Activated CD4-positive, alpha-beta memory T cell treated with anti-CD3 and anti-CD28 coated beads, Interleukin-2, amount 10 ng/mL, durations not matched to agents 7 days and 5 days (primary cell): ENCODE results near the gene MAP3K2. TPM values are rescaled to one million over a fixed set of nuclear protein-coding genes. Genes with fewer than 3 reads are reported as not detected.
"Not testable (repeated sequence)": the region's sequence is repeated elsewhere in the genome, so short reads cannot be mapped to it uniquely, and the experiment has no call there.

ENCODE experiments used
- CTCF ChIA-PET: fragments of 350-600 bp; sonication (Branson Sonifier 250); formaldehyde crosslinking; loops from one replicate; lab custom pipeline; 2021; ENCODE audit warnings: antibody characterized with exemption, inconsistent platforms; lab: Charles Lee
- POLR2A ChIA-PET: fragments of 350-600 bp; sonication (Branson Sonifier 250); formaldehyde crosslinking; loops from one replicate; lab custom pipeline; 2021; ENCODE audit warnings: antibody characterized with exemption; lab: Charles Lee
- DNase-seq: peaks from one replicate; pipeline ENCODE4 v3.0.0-alpha.2; 2020
- H3K27ac Mint-ChIP-seq: one replicate; pipeline ENCODE4 v1.8.0; 2021; ENCODE audit warnings: mild to moderate bottlenecking, mixed read lengths
- H3K27me3 Mint-ChIP-seq: one replicate; pipeline ENCODE4 v1.8.0; 2021; ENCODE audit warnings: mixed read lengths
- H3K36me3 Mint-ChIP-seq: one replicate; pipeline ENCODE4 v1.8.0; 2021; ENCODE audit warnings: low read depth, mixed read lengths
- H3K4me1 Mint-ChIP-seq: one replicate; pipeline ENCODE4 v1.8.0; 2021; ENCODE audit warnings: mixed read lengths
- H3K4me3 Mint-ChIP-seq: one replicate; pipeline ENCODE4 v1.8.0; 2021; ENCODE audit warnings: mild to moderate bottlenecking, mixed read lengths
- H3K9me3 Mint-ChIP-seq: one replicate; pipeline ENCODE4 v1.8.0; 2021; ENCODE audit warnings: mixed read lengths
- total RNA-seq, 2 experiments: library from RNA; stranded (reverse); gene quantifications; one replicate each; pipeline ENCODE4 v1.2.3, GENCODE V29; 2021

Gene MAP3K2
- total RNA-seq, 2 experiments from 2014 or later, result 56.2 to 59.6 TPM

DNA sequence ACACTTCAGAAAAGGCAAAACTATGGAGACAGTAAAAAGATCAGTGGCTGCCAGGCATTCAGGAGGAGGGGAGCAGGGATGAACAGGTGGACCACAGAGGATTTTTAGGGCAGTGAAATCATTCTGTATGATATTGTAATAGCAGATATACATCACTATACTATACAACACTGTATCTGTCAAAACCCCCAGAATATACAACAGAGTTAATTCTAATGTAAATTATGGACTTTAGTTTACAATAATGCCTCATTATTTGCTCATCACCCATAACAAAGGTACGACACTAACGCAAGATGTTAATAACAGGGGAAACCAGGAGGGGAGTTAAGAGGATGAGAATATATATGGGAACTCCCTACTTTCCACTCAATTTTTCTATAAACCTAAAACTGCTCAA lies 28.8 kb downstream of the MAP3K2 start:
- ChIA-PET CTCF (no interaction called here), POLR2A (no interaction called here)
- Mint-ChIP-seq H3K27me3 (no peaks in the 10 kb centered on the region), H3K27ac (no peak overlapping the region), H3K36me3 (no peaks in the 10 kb centered on the region), H3K9me3 (no peaks in the 10 kb centered on the region), H3K4me1 (peaks cover 11% of the 10 kb centered on the region), H3K4me3 (no peak overlapping the region)
- no peak for DNase-seq

- DNase-seq, result no peak
- Mint-ChIP-seq H3K4me1 (peaks cover 11% of the 10 kb centered on the region), H3K27ac (no peak overlapping the region), H3K9me3 (no peaks in the 10 kb centered on the region), H3K4me3 (no peak overlapping the region), H3K36me3 (no peaks in the 10 kb centered on the region), H3K27me3 (no peaks in the 10 kb centered on the region)
- POLR2A ChIA-PET, result no interaction called here
- CTCF ChIA-PET, result no interaction called here
These were observed 29.7 kb downstream of the MAP3K2 start for GRCh38 chr2:127358044-127358443.

- Mint-ChIP-seq H3K27me3 (no peaks in the 10 kb centered on the region), H3K4me3 (no peak overlapping the region), H3K27ac (no peak overlapping the region), H3K36me3 (no peaks in the 10 kb centered on the region), H3K4me1 (peaks cover 11% of the 10 kb centered on the region), H3K9me3 (no peaks in the 10 kb centered on the region)
- ChIA-PET POLR2A (no interaction called here), CTCF (interaction anchor here (0.7 to 1.3 kb wide), 2 partner anchors 17 to 122 kb away, joined by 3 read pairs; no protein-coding TSS in a partner anchor)
- no peak for DNase-seq
These were observed 30.2 kb downstream of the MAP3K2 start for GRCh38 chr2:127357591-127357990.

- ChIA-PET CTCF (interaction anchor here (1.0 to 1.3 kb wide), 3 partner anchors 18 to 126 kb away, joined by 3 to 5 read pairs (median 3); no protein-coding TSS in a partner anchor), POLR2A (no interaction called here)
- no peak for DNase-seq
- H3K9me3 Mint-ChIP-seq, result peaks cover 2% of the 10 kb centered on the region
- H3K27ac Mint-ChIP-seq, result no peak overlapping the region
- no peak overlapping the region for H3K4me3 Mint-ChIP-seq
- no peaks in the 10 kb centered on the region for H3K27me3 Mint-ChIP-seq
- H3K4me1 Mint-ChIP-seq, result peaks cover 11% of the 10 kb centered on the region
- no peaks in the 10 kb centered on the region for H3K36me3 Mint-ChIP-seq
These were observed 31.2 kb downstream of the MAP3K2 start for GRCh38 chr2:127356531-127356930.

GRCh38 chr2:127355407-127356008 lies 32.3 kb downstream of the MAP3K2 start:
- POLR2A ChIA-PET, result interaction anchor here (0.6 kb wide), 1 partner anchor 11 kb away, joined by 3 read pairs; no protein-coding TSS in a partner anchor
- CTCF ChIA-PET, result interaction anchor here (1.2 kb wide), 1 partner anchor 124 kb away, joined by 5 read pairs; no protein-coding TSS in a partner anchor
- Mint-ChIP-seq H3K4me3 (no peak overlapping the region), H3K36me3 (no peaks in the 10 kb centered on the region), H3K27ac (no peak overlapping the region), H3K27me3 (no peaks in the 10 kb centered on the region), H3K4me1 (peaks cover 11% of the 10 kb centered on the region), H3K9me3 (peaks cover 2% of the 10 kb centered on the region)
- peak; percentile 35 for DNase-seq

DNA sequence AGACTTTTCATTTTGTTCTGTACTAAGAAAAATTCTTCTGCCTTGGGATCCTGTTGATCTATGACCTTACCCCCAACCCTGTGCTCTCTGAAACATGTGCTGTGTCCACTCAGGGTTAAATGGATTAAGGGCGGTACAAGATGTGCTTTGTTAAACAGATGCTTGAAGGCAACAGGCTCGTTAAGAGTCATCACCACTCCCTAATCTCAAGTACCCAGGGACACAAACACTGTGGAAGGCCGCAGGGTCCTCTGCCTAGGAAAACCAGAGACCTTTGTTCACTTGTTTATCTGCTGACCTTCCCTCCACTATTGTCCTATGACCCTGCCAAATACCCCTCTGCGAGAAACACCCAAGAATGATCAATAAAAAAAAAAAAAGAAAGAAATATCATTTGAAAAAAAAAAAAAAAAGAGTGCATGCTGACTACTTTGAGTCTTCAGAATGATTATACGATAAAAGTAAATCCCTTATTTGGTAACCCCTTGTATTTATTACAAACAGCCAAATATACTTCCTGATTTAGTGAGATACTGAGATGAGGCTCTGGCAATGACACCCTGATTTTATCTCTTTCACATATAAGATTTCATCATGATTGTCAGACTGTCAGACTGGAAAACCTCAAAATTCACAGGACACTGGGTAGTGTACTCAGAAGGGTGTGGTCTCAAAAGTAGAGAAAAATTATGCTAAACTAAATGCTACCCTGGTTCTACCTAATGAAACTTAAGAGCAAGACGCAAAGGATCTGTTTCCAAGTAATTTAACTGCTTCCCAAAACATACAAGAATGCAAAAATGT lies 33.7 kb downstream of the MAP3K2 start:
- H3K36me3 Mint-ChIP-seq, H3K4me3 Mint-ChIP-seq, DNase-seq, H3K9me3 Mint-ChIP-seq, POLR2A ChIA-PET, H3K27me3 Mint-ChIP-seq, CTCF ChIA-PET, H3K27ac Mint-ChIP-seq: not testable (repeated sequence)
- H3K4me1 Mint-ChIP-seq, result peaks cover 14% of the 10 kb centered on the region

- DNase-seq, CTCF ChIA-PET, H3K4me3 Mint-ChIP-seq: not testable (repeated sequence)
These were observed 34.6 kb downstream of the MAP3K2 start for GRCh38 chr2:127353223-127353622.

GRCh38 chr2:127351603-127352002 lies 36.2 kb downstream of the MAP3K2 start:
- no peak overlapping the region for H3K4me3 Mint-ChIP-seq
- H3K4me1 Mint-ChIP-seq, result peaks cover 19% of the 10 kb centered on the region
- ChIA-PET CTCF (no interaction called here), POLR2A (no interaction called here)
- H3K27ac Mint-ChIP-seq, result no peak overlapping the region
- H3K27me3 Mint-ChIP-seq, result no peaks in the 10 kb centered on the region
- no peak for DNase-seq
- peaks cover 2% of the 10 kb centered on the region for H3K9me3 Mint-ChIP-seq
- H3K36me3 Mint-ChIP-seq, result no peaks in the 10 kb centered on the region

More at GRCh38 chr2:127353223-127353622, 34.6 kb downstream of the MAP3K2 start:
- peaks cover 17% of the 10 kb centered on the region for H3K4me1 Mint-ChIP-seq
- H3K27me3 Mint-ChIP-seq, H3K27ac Mint-ChIP-seq, POLR2A ChIA-PET, H3K9me3 Mint-ChIP-seq, H3K36me3 Mint-ChIP-seq: not testable (repeated sequence)

GRCh38 chr2:127348426-127349000 lies 39.3 kb downstream of the MAP3K2 start:
- H3K9me3 Mint-ChIP-seq, result peaks cover 2% of the 10 kb centered on the region
- ChIA-PET CTCF (no interaction called here), POLR2A (no interaction called here)
- no peak for DNase-seq
- peaks cover 8% of the 10 kb centered on the region for H3K36me3 Mint-ChIP-seq
- H3K4me3 Mint-ChIP-seq, result no peak overlapping the region
- H3K4me1 Mint-ChIP-seq, result peaks cover 10% of the 10 kb centered on the region
- no peaks in the 10 kb centered on the region for H3K27me3 Mint-ChIP-seq
- no peak overlapping the region for H3K27ac Mint-ChIP-seq

DNA sequence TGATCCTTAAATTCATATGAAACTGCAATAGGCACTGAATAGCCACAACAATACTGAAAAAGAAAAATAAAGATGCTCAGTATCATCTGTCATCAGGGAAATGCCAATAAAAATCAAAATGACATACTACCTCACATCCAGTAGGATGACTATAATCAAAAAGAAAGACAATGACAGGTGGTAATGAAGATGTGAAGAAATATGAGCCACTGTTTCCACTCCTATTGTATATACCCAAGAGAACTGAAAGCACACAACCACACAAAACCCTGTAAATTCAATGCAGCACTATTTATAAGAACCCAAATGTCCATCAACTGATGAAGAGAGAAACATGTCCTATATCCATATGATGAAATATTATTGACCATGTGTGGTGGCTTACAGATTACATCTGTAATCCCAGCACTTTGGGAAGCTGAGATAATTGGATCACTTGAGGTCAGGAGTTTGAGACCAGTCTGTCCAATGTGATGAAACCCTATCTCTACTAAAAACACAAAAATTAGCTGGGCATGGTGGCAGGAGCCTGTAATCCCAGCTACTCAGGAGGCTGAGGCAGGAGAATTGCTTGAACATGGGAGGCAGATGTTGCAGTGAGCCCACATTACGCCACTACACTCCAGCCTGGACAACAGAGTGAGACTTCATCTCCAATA lies 39.9 kb downstream of the MAP3K2 start:
- DNase-seq, result no peak
- ChIA-PET CTCF (no interaction called here), POLR2A (no interaction called here)
- Mint-ChIP-seq H3K4me1 (peaks cover 10% of the 10 kb centered on the region), H3K27ac (no peak overlapping the region), H3K4me3 (no peak overlapping the region), H3K27me3 (no peaks in the 10 kb centered on the region), H3K36me3 (peaks cover 8% of the 10 kb centered on the region), H3K9me3 (peaks cover 2% of the 10 kb centered on the region)

DNA sequence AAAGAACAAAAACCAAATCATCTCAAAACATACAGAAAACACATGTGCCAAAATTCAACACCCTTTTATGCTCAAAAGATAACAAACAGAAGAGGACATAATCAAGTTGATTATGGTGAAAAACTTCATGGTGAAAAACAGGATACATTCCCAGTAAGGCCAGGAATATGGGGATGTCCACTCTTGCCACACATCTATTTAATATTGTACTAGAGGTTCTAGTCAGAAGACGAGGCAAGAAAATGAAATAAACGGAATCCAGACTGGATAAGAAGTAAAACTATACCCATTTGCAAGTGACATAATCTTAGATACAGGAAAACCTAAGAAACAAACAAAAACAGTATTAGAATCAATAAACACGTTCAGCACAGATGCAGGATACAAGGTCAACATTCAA lies 40.8 kb downstream of the MAP3K2 start:
- no peaks in the 10 kb centered on the region for H3K27me3 Mint-ChIP-seq
- peaks cover 10% of the 10 kb centered on the region for H3K4me1 Mint-ChIP-seq
- peaks cover 9% of the 10 kb centered on the region for H3K36me3 Mint-ChIP-seq
- H3K9me3 Mint-ChIP-seq, result no peaks in the 10 kb centered on the region
- DNase-seq, result no peak
- H3K4me3 Mint-ChIP-seq, result no peak overlapping the region
- ChIA-PET CTCF (no interaction called here), POLR2A (no interaction called here)
- H3K27ac Mint-ChIP-seq, result no peak overlapping the region

GRCh38 chr2:127343277-127343676 lies 44.5 kb downstream of the MAP3K2 start:
- ChIA-PET POLR2A (no interaction called here), CTCF (no interaction called here)
- no peaks in the 10 kb centered on the region for H3K9me3 Mint-ChIP-seq
- H3K4me3 Mint-ChIP-seq, result no peak overlapping the region
- peaks cover 2% of the 10 kb centered on the region for H3K4me1 Mint-ChIP-seq
- peaks cover 17% of the 10 kb centered on the region for H3K36me3 Mint-ChIP-seq
- no peak overlapping the region for H3K27ac Mint-ChIP-seq
- H3K27me3 Mint-ChIP-seq, result no peaks in the 10 kb centered on the region
- no peak for DNase-seq

- no peak for DNase-seq
- H3K27ac Mint-ChIP-seq, result no peak overlapping the region
- ChIA-PET POLR2A (no interaction called here), CTCF (interaction anchor here (0.7 kb wide), 1 partner anchor 746 kb away, joined by 3 read pairs; no protein-coding TSS in a partner anchor)
- H3K36me3 Mint-ChIP-seq, result peaks cover 18% of the 10 kb centered on the region
- H3K4me1 Mint-ChIP-seq, result no peaks in the 10 kb centered on the region
- H3K27me3 Mint-ChIP-seq, result no peaks in the 10 kb centered on the region
- H3K9me3 Mint-ChIP-seq, result no peaks in the 10 kb centered on the region
- H3K4me3 Mint-ChIP-seq, result no peak overlapping the region
These were observed 45.7 kb downstream of the MAP3K2 start for GRCh38 chr2:127342101-127342500.
